ENCODE measurements around the gene ATAD3A.
"Not testable (repeated sequence)": the region's sequence is repeated elsewhere in the genome, so short reads cannot be mapped to it uniquely, and the experiment has no call there.

ATAD3A gene

DNA sequence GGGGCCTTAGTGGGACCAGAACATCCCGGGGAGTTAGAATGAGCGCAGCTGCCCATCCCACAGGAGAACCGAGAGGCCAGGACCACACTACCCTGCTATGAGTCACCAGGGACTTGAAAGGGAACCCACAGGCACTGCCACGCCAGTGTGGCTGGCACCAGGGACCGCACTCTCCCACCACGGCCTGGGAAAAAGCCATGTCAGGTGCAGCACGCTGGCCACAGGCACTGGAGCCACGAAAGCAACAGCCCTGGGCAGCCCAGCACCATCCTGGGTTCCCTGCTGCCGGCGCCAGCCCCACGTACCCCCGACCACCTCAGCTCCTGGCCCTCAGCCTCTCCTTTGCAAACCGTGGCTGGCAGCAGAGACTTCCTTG lies 42.6 kb downstream of the ATAD3A start:
- DNase-seq (ENCODE audit: low read depth in 2 of 3, low spot score in 2 of 3): no peak

GRCh38 chr1:1554926-1555915 lies 43.3 kb downstream of the ATAD3A start:
- DNase-seq (ENCODE audit: low read depth in 2 of 3, low spot score in 2 of 3): no peak

GRCh38 chr1:1556505-1556904 lies 44.5 kb downstream of the ATAD3A start:
- DNase-seq (ENCODE audit: low read depth in 2 of 3, low spot score in 2 of 3): no peak

- not testable (repeated sequence) for DNase-seq (ENCODE audit: low read depth in 2 of 3, low spot score in 2 of 3)
These were observed 45.0 kb downstream of the ATAD3A start for GRCh38 chr1:1556961-1557360.

DNA sequence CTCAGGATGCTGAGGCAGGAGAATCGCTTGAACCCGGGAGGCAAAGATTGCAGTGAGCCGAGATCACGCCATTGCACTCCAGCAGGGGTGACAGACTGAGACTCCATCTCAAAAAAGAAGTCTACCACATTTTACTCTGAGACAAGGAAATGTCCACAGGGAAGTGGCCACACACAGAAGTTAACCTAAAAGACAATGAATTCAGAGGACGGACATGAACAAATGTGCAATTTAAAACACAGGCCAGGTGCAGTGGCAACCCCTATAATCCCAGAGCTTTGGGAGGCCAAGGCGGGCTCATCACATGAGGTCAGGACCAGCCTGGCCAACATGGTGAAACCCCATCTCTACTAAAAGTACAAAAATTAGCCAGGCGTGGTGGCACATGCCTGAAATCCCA lies 45.7 kb downstream of the ATAD3A start:
- not testable (repeated sequence) for DNase-seq (ENCODE audit: low read depth in 2 of 3, low spot score in 2 of 3)

- DNase-seq (ENCODE audit: low read depth in 2 of 3, low spot score in 2 of 3): no peak
These were observed 46.6 kb downstream of the ATAD3A start for GRCh38 chr1:1558591-1558990.

DNA sequence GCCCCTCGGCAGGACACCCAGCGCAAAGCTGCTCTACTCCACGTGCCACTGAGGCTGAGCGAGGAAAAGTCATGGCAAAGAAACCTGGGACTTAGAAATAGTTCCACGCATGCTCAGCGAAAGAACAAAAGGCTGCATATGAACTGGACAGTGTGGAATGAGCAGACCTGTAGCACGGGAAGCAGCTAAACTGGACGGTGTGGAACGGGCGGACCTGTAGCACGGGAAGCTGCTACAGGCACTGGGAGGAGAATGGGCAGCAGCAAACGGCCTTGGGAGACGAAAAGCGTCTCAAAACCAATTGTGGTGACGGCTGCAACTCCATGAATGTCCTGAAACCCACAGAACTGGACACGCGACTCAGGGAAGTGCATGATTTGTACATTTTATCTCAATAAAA lies 47.1 kb downstream of the ATAD3A start:
- no peak for DNase-seq (ENCODE audit: low read depth in 2 of 3, low spot score in 2 of 3)

- DNase-seq (ENCODE audit: low read depth in 2 of 3, low spot score in 2 of 3): no peak
These were observed 48.2 kb downstream of the ATAD3A start for GRCh38 chr1:1560178-1560577.

DNA sequence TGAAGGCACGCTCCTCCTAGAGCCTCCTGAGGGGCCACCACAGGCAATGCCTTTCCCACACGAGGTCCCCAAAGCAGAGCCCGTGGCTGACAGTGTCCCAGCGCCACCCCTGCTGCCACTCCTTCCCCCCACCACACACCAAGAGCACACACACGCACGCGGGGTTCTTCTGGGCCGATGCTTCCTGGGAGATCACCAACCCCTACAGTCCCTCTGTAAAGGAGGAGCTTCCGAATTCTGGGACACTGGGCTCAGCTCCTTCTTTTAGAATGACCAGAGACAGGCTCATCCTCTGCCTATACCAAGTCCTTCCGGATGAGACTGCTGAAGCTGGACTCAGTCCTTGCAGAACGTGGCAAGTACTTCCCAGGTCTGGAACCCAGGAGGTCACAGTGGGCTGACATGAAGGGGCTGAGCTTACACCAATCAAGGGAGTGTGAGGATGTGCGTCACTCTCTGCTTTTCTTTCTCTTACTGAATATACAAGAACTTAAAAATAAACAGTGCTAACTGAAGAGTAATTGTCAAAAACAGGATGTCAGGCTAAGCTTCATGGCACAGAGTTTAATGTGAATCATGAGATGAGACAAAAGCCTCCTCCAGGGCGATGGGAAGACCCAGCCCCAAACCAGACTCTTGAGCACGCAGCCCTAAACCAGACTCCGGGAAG lies 50.0 kb downstream of the ATAD3A start:
- no peak for DNase-seq (ENCODE audit: low read depth in 2 of 3, low spot score in 2 of 3)

DNA sequence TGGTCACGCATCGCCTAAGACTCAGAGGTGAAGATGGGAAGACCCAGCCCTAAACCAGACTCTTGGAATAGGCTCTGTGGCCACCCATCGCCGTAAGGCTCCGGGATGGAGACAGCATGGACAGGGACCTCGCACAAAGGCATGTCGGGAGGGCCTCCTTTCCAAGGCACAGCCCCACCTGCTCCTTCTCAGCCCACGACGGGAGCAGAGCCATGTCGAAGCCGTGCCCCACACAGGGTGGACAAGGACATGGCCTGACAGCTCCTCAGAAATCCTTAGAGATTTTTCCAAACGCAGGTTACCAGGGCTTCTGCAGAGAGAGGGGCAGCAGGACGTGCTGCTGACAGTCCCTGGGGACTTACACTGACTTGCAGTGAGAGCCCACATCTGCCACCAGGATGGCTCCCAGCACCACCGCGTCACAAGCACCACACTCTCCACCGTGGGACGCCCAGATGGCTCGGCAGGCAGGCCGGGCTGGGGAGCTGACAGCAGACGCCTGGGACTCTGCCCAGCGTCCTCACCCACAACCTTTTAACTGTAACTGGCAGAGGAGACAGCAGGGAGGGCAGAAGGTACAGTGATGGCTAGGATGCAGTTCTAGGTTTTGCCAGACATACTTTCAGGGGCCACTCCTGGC lies 50.7 kb downstream of the ATAD3A start:
- DNase-seq (ENCODE audit: low read depth in 2 of 3, low spot score in 2 of 3): no peak

- no peak for DNase-seq (ENCODE audit: low read depth in 2 of 3, low spot score in 2 of 3)
These were observed 51.7 kb downstream of the ATAD3A start for GRCh38 chr1:1563688-1564087.

DNA sequence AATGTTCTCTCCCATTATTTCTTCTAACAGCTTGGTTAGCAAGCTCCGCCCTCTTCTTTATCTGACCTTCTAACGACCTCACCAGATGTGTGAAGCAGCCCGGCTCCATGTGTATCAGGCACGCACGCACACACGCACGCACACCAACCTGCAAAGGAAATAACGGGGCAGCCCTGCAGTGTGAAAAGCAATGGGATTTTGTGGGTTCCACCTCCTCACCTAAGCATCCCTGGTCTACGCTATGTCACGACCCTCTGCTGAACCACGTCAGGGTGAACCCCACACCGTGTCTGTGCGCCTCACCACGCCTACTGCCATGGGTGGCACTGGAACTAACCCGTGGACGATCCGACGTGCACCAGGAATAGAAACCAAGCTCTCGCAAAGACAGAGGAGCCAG lies 52.3 kb downstream of the ATAD3A start:
- no peak for DNase-seq (ENCODE audit: low read depth in 2 of 3, low spot score in 2 of 3)

- DNase-seq (ENCODE audit: low read depth in 2 of 3, low spot score in 2 of 3): no peak
These were observed 53.4 kb downstream of the ATAD3A start for GRCh38 chr1:1565340-1565739.

DNA sequence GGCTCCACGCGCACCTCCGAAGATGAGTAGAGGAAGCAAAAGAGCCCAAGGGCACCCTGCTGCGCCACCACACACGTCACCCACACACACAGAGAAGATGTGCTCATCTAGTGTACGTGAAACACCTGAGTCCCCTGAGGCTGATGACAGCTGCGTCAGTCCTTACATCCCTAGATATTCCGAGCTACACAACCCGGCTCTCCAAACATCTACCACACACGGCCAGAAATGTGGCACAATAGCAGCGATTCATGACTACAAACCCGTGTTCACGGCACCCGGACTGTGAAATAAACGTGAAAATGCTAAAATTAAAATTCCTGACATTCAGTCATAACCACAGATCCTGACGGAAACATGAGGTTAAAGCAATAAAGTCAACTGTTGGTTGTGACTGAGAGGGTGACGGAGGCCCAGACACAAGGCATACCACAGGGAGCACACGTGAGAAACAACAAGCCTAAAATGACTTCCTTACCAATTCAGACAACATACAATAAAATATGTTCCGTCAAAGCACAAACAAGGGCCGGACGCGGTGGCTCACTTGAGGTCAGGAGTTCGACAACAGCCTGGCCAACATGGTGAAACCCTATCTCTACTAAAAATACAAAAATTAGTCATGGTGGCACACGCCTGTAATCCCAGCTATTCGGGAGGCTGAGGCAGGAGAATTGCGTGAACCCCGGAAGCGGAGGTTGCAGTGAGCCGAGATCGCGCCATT lies 55.4 kb downstream of the ATAD3A start:
- no peak for DNase-seq (ENCODE audit: low read depth in 2 of 3, low spot score in 2 of 3)

DNA sequence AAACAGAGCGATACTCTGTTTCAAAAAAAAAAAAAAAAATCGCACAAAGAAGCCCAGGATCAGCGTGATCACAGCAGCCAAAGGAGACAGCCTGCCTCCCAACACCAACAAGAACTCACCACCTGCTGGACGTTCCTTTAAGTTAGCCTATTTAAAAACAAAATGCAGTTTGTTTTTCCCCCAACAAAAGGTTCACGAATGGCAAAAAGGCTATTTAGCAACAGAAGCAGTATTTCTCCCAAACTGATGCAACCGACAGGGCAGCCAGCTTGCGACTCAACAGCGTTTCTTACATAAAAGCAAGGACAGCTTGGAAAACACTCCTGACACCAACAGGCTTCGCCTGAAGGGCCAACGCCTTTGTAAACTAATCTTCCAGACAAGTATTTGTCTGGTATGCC lies 55.9 kb downstream of the ATAD3A start:
- no peak for DNase-seq (ENCODE audit: low read depth in 2 of 3, low spot score in 2 of 3)

GRCh38 chr1:1569341-1569740 lies 57.4 kb downstream of the ATAD3A start:
- DNase-seq (ENCODE audit: low read depth in 2 of 3, low spot score in 2 of 3): no peak

- DNase-seq (ENCODE audit: low read depth in 2 of 3, low spot score in 2 of 3): peak in 2 of 3 experiments; percentile 38 to 62
These were observed 62.1 kb downstream of the ATAD3A start for GRCh38 chr1:1573843-1574720.

DNA sequence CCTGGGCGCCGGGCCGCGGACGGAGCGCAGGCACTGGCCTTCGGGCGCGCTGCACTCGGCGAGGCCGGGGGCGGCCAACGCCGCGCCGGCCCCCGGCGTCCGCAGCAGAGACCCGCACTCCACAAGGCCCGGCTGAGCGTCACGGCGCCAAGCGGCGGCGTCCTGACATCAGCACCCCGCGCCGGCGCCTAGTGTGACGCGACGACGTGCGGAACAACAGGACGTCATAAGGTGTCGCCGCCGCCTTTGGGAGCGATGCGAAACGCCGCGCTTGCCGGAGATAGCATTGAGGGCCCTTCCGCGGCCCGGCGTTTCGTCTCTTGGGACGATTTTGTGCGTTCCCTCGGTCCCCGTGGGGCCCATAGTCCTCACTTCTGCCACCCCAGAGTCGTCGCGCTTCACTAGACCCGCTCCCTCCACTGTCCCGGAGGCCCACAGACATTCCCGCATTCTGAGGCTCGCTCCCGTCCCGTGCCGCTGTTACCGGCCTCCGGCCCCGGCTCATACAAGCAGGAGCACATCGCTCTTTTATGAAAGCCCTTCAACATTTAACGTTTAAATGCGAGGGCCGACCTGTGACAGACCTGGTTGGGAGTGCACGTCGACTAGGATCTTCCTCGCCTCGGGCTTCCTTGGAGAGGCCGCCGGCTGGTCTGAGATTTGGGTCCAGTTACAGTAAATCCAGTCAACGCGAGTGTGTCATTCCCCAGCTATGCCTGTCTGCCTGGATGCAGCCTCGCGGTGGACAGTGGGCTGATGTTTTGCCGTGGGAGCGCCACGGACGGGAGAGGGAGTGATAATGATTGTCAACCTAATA lies 63.0 kb downstream of the ATAD3A start, which contains the start of gene SSU72:
SSU72 (minus strand) TSS at position 143 of the 817 bp plus-strand sequence. CDS start 306 bp downstream, outside the sequence.
- peak; percentile 78 to 85 (median 84) for DNase-seq (ENCODE audit: low read depth in 2 of 3, low spot score in 2 of 3)

DNA sequence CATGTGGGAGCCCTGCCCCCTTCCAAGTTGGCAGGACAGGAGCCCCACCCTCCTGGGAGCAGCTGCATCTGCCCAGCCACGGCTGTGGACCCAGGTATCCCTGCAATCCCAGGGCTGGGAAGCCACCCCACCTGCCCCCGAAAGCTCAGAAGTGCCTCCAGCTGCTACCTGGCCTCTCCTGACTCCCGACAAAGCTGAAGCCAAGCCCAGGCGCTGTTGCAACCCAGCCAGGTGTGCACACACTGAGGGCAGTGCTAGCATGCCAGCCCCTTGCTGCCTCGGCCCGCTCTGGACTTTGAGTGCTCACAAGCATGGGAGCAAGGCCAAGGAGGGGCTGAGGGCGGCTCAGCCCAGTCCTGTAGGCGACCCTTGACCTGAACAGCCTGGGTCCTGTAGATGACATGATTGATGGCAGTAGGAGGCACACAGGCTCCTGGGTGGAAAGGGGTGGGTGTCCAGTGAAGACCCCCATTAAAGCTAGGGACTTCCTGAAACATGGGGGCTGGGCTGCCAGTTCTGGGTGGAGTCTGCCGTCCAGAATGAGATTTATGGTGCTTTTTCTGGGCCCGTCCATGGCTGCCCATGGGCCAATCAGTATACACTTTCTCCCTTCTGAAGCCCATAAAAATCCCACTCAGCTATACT lies 65.5 kb downstream of the ATAD3A start:
- no peak for DNase-seq (ENCODE audit: low read depth in 2 of 3, low spot score in 2 of 3)

All from activated CD8-positive, alpha-beta memory T cell treated with anti-CD3 and anti-CD28 coated beads for 48 hours (primary cell).